SIG-M5 (cell line): Measurements from ENCODE around the gene CSPG5.
A peak's percentile ranks its signal among the peaks of the same experiment; 100 is the strongest.

ENCODE experiments used
- DNase-seq: peaks from one replicate; lab custom pipeline; 2025; lab: John Stamatoyannopoulos, UW

CSPG5 gene

DNA sequence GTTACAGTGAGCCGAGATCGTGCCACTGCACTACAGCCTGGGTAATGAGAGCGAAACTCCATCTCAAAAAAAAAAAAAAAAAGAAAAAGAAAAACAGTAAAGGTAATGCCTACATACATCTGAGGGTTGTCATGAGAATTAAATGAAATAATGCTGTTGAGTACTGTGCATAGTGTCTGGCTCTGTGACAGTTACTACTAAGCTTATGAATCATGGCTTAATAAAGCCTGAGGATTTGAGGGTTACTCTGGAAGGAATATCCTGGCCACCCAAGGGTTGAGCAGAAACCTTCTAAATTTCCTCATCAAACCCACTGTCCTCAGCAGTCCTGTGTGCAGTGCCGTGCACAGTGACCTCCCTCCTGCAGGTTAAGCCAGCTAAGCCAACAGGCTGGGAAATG lies 38.4 kb downstream of the CSPG5 start:
- DNase-seq = no peak

DNA sequence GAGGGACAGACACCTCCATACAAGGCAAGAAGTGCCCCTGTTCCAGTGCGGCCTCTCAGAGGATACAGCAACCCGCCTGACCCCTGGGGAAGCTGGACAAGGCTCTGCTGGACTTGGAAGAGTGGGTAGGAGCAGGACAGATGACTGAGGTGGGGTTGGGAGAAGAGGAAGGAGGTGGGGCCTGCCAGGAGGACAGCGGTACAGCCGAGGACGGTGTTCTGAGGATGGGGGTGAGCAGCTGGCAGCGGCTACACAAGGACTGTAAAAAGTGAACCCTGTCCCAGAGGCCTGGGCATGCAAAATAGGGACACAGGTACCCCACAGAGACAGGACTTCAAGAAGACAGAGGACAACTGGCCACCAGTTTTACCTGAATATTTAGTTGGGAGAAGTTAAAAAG lies 41.7 kb downstream of the CSPG5 start:
- DNase-seq = no peak

DNA sequence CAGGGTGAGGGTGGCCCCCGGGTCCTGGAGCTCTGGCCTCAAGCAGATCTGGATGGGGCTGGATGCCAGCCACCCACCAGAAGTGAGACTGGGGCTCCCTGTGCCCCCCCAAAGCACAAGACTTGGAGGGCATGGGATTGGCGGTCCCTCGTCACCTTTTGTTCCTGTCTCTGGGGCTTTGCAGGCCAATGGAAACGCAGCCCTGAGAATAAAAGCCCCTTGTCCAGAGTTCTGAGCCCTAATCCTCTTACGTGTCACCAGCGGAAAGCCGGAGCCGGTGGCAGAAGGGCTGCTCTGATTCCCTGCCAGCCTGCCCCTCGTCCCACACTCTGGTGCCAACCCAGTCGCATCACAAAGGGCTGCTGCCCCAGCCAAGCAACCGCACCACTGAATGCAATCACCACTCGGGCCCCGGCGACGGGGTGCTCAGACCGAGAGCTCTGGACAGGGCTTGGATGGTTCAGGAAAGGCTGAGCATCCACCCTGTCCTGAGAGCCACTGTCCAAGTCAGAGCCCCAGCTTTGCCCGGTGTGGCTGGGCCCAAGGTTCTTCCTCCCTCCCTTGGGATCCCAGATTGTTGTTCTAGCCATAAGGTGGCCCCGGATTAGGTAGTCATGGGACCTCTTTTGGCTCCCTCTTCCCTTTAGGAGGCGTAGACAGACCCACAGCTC lies 42.3 kb downstream of the CSPG5 start:
- DNase-seq = no peak

DNA sequence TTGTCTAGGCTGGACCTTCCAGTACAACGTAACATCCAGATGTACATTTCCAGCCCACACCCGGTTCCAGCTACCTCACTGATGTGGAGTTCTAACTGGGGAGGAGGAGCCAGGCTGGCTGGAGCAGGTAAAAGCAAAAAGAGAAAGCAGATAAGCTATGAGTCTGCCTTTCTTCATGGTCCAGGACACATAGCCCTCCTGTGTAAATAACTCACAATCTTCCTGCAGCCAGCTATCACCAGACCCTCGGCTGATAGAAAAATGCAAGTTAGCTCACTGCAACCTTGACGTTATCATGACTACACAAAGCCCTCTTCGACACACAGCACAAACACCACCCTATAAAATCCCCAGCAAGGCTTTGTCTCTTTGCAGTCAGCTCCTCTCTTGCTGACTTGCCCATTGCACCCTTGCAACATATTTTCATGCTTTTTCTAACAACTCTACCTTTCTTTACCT lies 44.6 kb downstream of the CSPG5 start:
- no peak for DNase-seq

DNA sequence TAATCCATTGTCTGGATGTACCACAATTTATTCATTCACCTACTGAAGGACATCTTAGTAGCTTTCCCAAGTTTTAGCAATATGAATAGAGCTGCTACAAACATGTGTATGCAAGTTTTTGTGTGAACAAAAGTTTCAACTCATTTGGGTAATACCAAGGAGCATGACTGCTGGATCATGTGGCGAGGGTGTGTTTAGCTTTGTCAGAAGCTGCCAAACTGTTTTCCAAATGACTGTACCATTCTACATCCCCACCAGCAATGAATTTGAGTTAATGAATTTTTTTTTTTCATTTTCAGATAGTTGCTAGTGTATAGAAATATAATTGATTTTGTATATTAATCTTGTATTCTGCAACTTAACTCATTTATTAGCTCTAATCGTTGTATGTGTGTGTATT lies 45.2 kb downstream of the CSPG5 start:
- DNase-seq = no peak

DNA sequence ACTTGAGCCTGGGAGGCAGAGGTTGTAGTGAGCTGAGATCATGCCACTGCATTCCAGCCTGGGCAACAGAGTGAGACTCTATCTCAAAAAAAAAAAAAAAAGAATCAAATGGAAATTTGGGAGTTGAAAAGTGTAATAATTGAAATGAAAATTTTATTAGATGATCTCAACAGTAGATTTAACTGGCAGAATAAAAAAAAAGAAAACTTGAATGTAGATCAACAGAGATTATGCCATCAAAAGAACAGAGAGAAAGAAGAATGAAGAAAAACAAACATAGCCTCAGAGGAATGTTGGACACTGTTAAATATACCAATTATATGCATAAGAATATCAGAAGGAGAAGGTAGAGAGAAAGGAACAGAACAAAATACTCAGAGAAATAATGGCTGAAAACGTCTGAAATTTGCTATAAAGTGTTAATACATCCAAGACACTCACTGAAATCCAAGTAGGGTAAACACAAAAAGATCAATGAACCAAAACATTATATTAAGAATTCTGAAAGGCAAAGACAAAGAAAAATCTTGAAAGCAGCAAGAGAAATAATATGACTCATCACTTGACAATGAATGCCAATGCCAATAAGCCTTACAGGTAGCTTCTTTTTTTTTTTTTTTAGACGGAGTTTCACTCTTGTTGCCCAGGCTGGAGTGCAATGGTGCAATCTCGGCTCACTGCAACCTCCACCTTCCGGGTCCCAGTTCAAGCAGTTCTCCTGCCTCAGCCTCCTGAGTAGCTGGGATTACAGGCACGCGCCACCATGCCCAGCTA lies 50.5 kb downstream of the CSPG5 start:
- no peak for DNase-seq

DNA sequence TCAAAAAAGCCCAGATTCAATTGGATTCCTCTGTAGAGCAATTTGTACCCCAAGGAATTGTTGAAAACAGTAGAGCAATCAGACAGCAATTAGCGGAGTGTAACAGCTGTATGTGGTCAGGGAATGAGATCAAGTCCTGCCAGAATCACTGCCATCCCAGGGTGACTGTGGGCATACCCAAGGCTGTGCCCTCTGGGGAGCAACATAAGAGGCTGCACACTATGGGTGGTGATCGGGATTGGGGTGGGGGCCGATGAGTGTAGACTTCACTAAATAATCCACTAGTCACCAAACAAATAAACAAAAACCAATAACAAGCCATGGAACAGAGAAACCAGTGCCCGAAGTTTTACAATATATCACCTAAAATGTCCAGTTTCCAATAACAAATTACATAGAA lies 53.0 kb downstream of the CSPG5 start:
- DNase-seq = no peak

DNA sequence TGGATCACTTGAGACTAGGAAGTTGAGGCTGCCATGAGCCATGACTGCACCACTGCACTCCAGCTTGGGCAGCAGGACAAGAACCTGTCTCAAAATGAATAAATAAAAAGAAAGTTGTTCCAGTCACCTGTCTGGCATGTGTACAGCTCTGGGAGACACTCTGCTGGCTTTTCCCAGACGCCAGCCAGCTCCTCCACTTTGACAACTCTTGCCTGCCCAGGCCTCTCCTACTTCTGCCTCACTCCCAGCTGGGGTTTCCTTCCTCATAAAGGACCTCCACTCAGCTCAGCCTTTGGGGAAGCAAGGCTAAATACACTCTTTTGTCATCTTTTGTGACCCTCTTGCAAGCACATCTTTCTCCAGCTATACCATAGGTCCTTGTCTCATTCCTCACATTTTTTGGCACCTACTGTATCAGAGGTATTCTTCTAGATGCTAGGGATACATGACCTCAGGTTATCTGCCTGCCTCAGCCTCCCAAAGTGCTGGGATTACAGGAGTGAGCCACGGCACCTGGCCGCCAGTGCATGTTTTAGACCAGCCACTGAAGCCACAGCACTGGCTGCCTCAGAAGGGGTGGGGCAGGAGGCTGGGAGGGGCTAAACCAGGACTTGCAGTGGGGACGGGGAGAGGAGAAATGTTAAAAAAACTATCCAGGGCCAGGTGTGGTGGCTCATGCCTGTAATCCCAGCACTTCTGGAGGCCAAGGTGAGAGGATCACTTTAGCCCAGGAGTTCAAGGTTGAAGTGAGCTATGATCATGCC lies 55.2 kb downstream of the CSPG5 start:
- DNase-seq = no peak

DNA sequence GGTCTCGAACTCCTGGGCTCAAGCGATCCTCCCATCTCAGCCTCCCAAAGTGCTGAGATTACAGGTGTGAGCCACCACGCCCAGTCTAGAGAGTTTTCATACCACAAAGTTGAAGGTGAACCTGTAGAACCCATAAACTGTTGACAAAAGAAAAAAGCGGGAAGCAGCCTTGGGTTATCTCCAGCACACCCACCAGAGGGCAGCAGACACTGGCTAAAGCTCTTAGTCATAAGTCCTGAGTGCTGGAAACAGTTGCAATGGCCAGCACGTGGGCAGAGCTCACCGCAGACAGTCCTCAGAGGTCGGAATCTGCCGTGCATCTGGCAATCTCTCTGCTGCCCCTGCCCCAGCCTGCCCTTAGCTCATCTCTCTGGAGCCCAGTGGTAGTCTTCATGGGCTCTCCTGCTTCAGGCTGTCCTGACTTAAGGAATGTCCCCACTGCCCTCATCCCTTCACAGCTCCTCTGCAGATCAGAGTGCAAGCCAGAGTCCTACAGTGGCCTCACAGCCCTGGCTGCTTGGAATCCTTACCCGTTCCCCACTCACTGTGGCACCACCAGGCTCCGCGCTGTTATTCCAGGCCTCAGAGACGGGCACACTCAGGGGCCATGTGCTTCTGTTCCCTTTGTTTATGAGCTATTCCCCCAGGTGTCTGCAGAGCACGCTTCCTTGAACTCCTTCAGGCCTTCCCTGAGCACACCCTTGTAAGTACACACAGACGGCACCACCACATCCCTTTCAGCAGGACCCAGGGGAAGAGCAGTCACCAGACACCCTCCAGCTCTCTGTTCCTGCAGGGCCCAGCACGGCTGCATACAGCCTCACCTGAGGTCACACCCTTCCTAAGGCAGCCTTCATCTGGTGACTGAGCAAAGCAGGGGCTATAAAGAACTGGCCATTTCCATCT lies 56.3 kb downstream of the CSPG5 start:
- peak; percentile 80 for DNase-seq

DNA sequence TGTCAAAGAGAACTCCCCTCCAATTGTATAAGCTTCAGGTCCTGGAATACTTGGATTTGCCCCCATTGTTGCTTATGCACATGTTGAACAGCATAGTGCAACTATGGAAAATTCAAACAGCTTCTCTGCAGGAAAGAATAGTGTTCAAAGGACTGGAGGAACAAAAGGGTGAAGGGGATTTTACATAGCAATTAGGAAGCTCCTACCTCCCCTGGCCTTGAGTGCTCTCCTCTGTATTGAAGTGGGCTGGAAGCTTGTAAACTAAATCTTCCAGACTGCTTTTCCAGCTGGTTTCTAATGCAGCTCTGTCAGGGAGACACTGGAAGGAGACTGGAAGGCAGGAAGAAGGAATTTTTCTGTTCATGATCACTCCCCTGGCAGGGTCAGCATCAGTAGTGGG lies 57.9 kb downstream of the CSPG5 start:
- DNase-seq = no peak

DNA sequence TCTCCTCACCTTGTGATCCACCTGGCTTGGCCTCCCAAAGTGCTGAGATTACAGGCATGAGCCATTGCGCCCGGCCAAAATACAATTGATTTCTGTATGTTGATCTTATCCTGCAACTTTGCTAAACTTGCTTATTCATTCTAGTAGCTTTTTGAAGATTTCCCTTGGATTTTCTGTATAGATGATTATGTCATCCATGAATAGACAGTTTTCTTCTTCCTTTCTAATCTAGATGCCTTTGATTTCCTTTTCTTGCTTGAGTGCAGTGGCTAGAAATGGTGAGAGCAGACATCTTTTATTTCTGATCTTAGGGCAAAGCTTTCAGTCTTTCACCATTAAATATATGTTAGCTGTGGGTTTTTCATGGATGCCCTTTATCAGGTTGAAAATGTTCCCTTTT lies 60.7 kb downstream of the CSPG5 start:
- no peak for DNase-seq

DNA sequence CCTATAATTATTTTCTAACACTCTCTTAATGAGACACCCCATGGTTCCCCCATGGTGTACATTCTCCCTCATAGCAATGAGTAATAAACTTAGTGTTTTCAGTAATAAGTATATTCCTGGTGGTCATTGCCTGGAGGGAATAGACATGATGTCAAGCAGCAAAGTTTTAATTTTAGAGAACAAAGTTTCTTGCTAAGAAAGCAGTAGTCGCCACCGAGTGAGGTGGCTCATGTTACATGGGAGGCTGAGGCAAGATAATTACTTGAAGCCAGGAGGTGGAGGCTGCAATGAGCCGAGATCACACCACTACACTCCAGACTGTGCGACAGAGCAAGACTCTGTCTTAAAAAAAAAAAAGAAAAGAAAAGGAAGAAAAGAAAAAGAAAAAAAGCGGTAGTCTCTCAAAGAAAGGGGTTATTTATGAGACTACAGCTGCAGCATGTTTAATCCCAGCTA lies 62.8 kb downstream of the CSPG5 start:
- DNase-seq = no peak

DNA sequence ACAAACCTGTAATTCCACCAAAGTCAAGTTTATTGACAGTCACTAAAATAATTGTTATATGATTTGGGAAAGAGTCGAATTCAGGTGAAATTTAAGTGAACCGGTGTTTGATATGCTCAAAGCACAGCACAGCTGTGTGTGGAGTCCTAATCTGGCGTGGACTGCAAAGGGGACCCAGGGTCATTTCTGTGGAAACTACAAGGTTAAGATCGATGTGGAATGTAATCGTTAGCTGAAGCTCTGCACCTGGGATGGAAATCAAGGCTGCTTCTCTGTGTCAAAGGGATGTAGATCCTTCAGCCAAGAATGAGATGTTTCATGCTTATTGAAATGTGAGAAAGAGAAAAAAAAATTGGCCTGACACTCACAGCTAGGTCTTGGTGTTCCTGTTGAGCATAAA lies 63.6 kb downstream of the CSPG5 start:
- no peak for DNase-seq

DNA sequence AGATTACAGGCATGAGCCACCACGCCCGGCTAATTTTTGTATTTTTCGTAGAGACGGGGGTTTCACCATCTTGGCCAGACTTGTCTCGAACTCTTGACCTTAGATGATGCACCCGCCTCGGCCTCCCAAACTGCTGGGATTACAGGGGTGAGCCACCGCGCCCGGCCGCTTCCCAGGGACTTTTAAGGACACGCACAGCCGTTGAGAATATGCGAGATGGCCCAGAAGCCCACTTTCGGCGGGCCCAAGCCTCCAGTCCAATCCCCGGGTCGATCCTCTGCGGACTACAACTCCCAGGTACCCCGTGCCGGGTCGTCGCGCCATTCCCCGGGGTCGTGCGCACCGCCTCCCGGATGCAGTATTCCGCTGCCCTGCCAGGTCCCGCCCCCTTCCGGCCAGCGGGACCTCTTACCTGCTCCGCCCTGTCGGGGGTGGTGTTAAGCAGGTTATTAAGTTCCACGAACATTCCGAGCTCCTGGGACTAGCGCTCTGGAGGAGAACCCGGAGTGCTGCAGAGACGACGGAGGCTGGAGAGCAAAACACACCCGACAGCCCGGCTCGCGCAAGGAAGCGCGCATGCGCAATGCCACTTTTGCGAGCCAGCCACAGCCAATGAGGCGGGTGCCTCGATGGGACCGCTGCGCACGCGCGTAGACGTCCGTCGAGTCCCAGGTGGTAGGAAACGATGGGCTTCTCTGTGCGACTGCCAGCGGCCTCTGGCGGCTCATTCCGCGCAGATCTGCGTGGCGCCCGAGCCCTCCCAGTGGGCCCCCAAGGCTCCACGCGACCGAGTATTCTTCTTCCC lies 65.3 kb downstream of the CSPG5 start, which contains the start of gene ELP6:
Gene ELP6 (minus strand): TSS at position 588 of the 805 bp plus-strand sequence. CDS start 122 bp downstream, at position 466.
- DNase-seq = peak; percentile 72

DNA sequence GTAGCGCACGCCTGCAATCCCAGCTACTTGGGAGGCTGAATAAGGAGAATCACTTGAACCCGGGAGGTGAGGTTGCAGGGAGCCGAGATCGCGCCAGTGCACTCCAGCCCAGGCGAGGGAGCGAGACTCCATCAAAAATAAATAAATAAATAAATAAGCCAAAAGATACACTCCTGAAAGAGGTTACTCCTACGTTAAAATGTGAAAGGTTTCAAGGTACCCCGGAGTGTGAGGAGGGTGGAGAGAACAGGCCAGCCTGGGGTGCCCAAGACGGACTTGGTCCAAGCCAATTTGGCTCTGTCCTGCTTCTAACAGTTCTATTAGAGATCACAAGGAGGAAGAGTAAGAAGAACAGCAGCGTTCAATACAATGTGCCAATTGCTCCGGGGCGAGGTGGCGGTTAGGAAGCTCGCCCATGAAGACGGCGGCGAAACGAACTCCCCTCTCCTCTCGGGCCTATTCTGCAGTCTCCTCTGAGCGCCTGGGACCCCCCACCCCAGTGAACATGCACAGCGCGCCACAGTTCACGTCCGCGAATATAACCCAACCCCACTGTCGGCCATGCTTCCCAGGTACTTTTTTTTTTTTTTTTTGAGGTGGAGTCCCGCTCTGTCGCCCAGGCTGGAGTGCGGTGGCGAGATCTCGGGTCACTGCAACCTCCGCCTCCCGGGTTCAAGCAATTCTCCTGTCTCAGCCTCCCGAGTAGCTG lies 66.1 kb downstream of the CSPG5 start:
- no peak for DNase-seq
